Adrenal gland (tissue), 12 donors: Measurements from ENCODE around the gene PRPH. TPM values are rescaled to one million over a fixed set of nuclear protein-coding genes. Genes with fewer than 3 reads are reported as not detected.
"Not testable (repeated sequence)": the region's sequence is repeated elsewhere in the genome, so short reads cannot be mapped to it uniquely, and the experiment has no call there.

ENCODE experiments used
- DNase-seq, 7 donors: peaks; one replicate each; pipeline ENCODE4 v3.0.0-alpha.2; 2019 to 2020
- H3K27ac ChIP-seq, 5 donors: fragments of 200-600 bp; sonication (generic) in 4 of 5; 1 replicate in 3 of 5; 2 replicates in 2 of 5; pipeline versions ENCODE4 v1.5.1 to v1.8.0; 2016 to 2020; ENCODE audit warnings: mild to moderate bottlenecking in 1 of 5
- H3K27me3 ChIP-seq: fragments of 200-600 bp; 2 replicates; pipeline ENCODE4 v1.8.0; 2021
- H3K36me3 ChIP-seq, 2 donors: fragments of 200-600 bp; replicated peaks in 1 of 2; 1 replicate in 1 of 2; 2 replicates in 1 of 2; pipeline versions ENCODE4 v1.5.1 to v1.8.0; 2018 to 2022
- H3K4me1 ChIP-seq, 2 donors: fragments of 200-600 bp; replicated peaks in 1 of 2; 1 replicate in 1 of 2; 2 replicates in 1 of 2; pipeline versions ENCODE4 v1.5.1 to v1.8.0; 2018 to 2021
- H3K4me3 ChIP-seq, 4 donors: fragments of 200-600 bp; sonication (generic) in 3 of 4; one replicate each; pipeline ENCODE4 v1.5.1; 2016 to 2018
- H3K9me3 ChIP-seq, 3 donors: fragments of 200-600 bp; sonication (generic) in 1 of 3; replicated peaks in 1 of 3; 1 replicate in 2 of 3; 2 replicates in 1 of 3; pipeline versions ENCODE4 v1.5.1 to v1.8.0; 2016 to 2021
- CTCF ChIP-seq, 6 experiments: fragments of 450-650 bp in 4 of 6; fragments of 200-600 bp in 2 of 6; sonication (generic) in 1 of 6; IDR thresholded peaks; 1 replicate in 5 of 6; 2 replicates in 1 of 6; pipeline versions ENCODE4 v1.5.1 to v1.8.0; 2016 to 2021; ENCODE audit warnings: antibody characterized with exemption in 6 of 6, mild to moderate bottlenecking in 2 of 6, moderate library complexity in 1 of 6
- POLR2A ChIP-seq, 2 donors: fragments of 450-650 bp; IDR thresholded peaks; one replicate each; pipeline ENCODE4 v1.6.1; 2017; ENCODE audit warnings: antibody characterized with exemption in 2 of 2, mild to moderate bottlenecking in 2 of 2, moderate library complexity in 1 of 2
- WGBS, 4 donors: extraction: QIAGEN DNeasy Blood & Tissue Kit in 2 of 4; methylation state at CpG; one replicate each; pipeline versions ENCODE4 v1.1.5 to v1.1.7; 2013 to 2017; 5-methylcytosine and 5-hydroxymethylcytosine counted together
- intact Hi-C, 2 donors: fragments of 100-400 bp; cut with DNase I; formaldehyde crosslinking; loops; one replicate each; pipeline versions ENCODE4 v1.14.1 to v1.15.0; 2022 to 2023
- polyA plus RNA-seq, 3 donors: library from polyadenylated mRNA; stranded (reverse); fragments of 200-250 nt in 2 of 3; fragments of 350-450 nt in 1 of 3; fragmentation: Illumina TruSeq in 1 of 3; extraction: RNeasy Lipid Tissue Mini Kit (QIAGEN cat#74804) in 1 of 3; gene quantifications; one replicate each; pipeline ENCODE4 v1.2.3, GENCODE V29; 2013 to 2014
- total RNA-seq, 9 donors: library from RNA; depleted of rRNA in 4 of 9; stranded (reverse); fragments of >200 nt in 4 of 9; fragments of 120-200 nt in 1 of 9; fragmentation: NEBNext Ultra II Directional in 1 of 9; extraction: Animal tissue kit (Norgen Biotek cat#: 25700) in 1 of 9; gene quantifications; one replicate each; pipeline versions ENCODE4 v1.1.0 to v1.2.4, GENCODE V29; 2013 to 2023
- donor health status: healthy with polysubstance abuse.
- donor health status: Bipolar disorder and iron deficiency.
- donor health status: DM: yes; HTN: yes; CAD: no.
- donor health status: DM: no; HTN: no; CAD: no.
- donor health status: DM: no; HTN: no; CAD: no.
- donor health status: DM: yes; HTN: yes; CAD: no.

Gene PRPH
- total and polyA plus RNA-seq, 12 donors, result 0.16 to 27.8 (median 5.9) TPM; not detected in 3

GRCh38 chr12:49304161-49304560, 9.2 kb downstream of the PRPH start:
- Histone ChIP-seq H3K9me3 (no peaks in the 10 kb centered on the region), H3K27ac (no peak overlapping the region), H3K27me3 (peaks cover 1% of the 10 kb centered on the region), H3K36me3 (no peaks in the 10 kb centered on the region), H3K4me1 (no peaks in the 10 kb centered on the region), H3K4me3 (no peak overlapping the region)
- intact Hi-C loops, result no loop called here
- no peak for DNase-seq
- TF ChIP-seq CTCF (IDR thresholded peaks at IDR 0.05), result no peak
- no peak for TF ChIP-seq POLR2A (IDR thresholded peaks at IDR 0.05)
- 79 to 88% (median 81%) methylated on average over 2 of the region's 2 CpGs for WGBS, 4 donors

GRCh38 chr12:49305762-49306510, 11.0 kb downstream of the PRPH start:
- Histone ChIP-seq H3K27ac (no peak overlapping the region), H3K4me1 (no peaks in the 10 kb centered on the region), H3K4me3 (no peak overlapping the region), H3K27me3 (no peaks in the 10 kb centered on the region), H3K9me3 (no peaks in the 10 kb centered on the region), H3K36me3 (no peaks in the 10 kb centered on the region)
- DNase-seq, result no peak
- TF ChIP-seq POLR2A (IDR thresholded peaks at IDR 0.05) (no peak), CTCF (IDR thresholded peaks at IDR 0.05) (no peak)
- intact Hi-C loops, result no loop called here
- WGBS, 4 donors, result 80 to 87% (median 81%) methylated on average over 6 of the region's 6 CpGs

- Histone ChIP-seq H3K9me3 (no peaks in the 10 kb centered on the region), H3K4me3 (no peak overlapping the region), H3K27ac (no peak overlapping the region), H3K4me1 (no peaks in the 10 kb centered on the region), H3K36me3 (no peaks in the 10 kb centered on the region), H3K27me3 (no peaks in the 10 kb centered on the region)
- intact Hi-C loops, result no loop called here
- TF ChIP-seq CTCF (IDR thresholded peaks at IDR 0.05) (no peak), POLR2A (IDR thresholded peaks at IDR 0.05) (no peak)
- WGBS, 4 donors, result 88 to 94% (median 90%) methylated on average over 7 of the region's 7 CpGs
- no peak for DNase-seq
Measured at GRCh38 chr12:49309386-49309785, 14.4 kb downstream of the PRPH start.

- 43 to 75% (median 62%) methylated on average over 2 of the region's 3 CpGs for WGBS, 4 donors
Measured at GRCh38 chr12:49310451-49311000, 15.6 kb downstream of the PRPH start.

GRCh38 chr12:49314811-49315210, 19.9 kb downstream of the PRPH start:
- Histone ChIP-seq H3K4me1 (no peaks in the 10 kb centered on the region), H3K36me3 (no peaks in the 10 kb centered on the region), H3K4me3 (no peak overlapping the region), H3K9me3 (no peaks in the 10 kb centered on the region), H3K27ac (no peak overlapping the region), H3K27me3 (no peaks in the 10 kb centered on the region)
- TF ChIP-seq POLR2A (IDR thresholded peaks at IDR 0.05) (no peak), CTCF (IDR thresholded peaks at IDR 0.05) (no peak)
- WGBS, 4 donors, result 71 to 100% (median 85%) methylated on average over 1 of the region's 1 CpG
- intact Hi-C loops, result no loop called here
- DNase-seq, result no peak

More at GRCh38 chr12:49310451-49311000, 15.6 kb downstream of the PRPH start:
- H3K9me3 ChIP-seq, DNase-seq, H3K27me3 ChIP-seq, H3K36me3 ChIP-seq, H3K4me3 ChIP-seq, H3K27ac ChIP-seq, H3K4me1 ChIP-seq, intact Hi-C loops: not testable (repeated sequence)

- H3K9me3 ChIP-seq, H3K27me3 ChIP-seq, H3K4me1 ChIP-seq, H3K4me3 ChIP-seq, H3K36me3 ChIP-seq, intact Hi-C loops, DNase-seq, H3K27ac ChIP-seq: not testable (repeated sequence)
- 87 to 96% (median 92%) methylated on average over 10 of the region's 10 CpGs for WGBS, 4 donors
Measured at GRCh38 chr12:49317118-49317517, 22.2 kb downstream of the PRPH start.

- H3K27me3 ChIP-seq, H3K27ac ChIP-seq, H3K36me3 ChIP-seq, H3K9me3 ChIP-seq, DNase-seq, H3K4me3 ChIP-seq, intact Hi-C loops: not testable (repeated sequence)
- H3K4me1 ChIP-seq, result peaks cover 0 to 12% of the 10 kb centered on the region in 2 donors
- WGBS, 4 donors, result 82 to 90% (median 87%) methylated on average over 9 of the region's 9 CpGs
Measured at GRCh38 chr12:49320411-49321103, 25.6 kb downstream of the PRPH start.
